Measurements from ENCODE around the gene IFNA17.
A peak's percentile ranks its signal among the peaks of the same experiment; 100 is the strongest.
"Not testable (repeated sequence)": the region's sequence is repeated elsewhere in the genome, so short reads cannot be mapped to it uniquely, and the experiment has no call there.

Gene IFNA17

DNA sequence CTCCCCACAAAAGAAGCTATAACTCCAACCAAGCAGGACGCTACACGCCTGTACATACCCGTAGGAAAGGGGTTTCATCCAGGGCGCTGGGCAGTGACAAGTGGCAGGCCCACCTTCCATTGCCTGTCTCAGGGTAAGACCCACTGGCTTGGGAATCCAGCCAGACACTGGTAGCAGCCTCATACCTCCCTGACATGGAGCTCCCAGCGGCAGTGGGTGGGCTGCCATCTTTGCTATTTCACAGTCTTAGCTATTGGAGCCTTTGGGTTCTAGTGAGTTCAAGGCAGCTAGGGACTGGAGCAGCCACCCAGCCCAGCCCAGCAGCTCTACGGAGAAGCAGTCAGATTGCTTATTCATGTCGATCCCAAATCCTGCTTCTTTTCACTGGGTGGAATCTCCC, 17.7 kb downstream of the IFNA17 start:
- no peak for DNase-seq

DNA sequence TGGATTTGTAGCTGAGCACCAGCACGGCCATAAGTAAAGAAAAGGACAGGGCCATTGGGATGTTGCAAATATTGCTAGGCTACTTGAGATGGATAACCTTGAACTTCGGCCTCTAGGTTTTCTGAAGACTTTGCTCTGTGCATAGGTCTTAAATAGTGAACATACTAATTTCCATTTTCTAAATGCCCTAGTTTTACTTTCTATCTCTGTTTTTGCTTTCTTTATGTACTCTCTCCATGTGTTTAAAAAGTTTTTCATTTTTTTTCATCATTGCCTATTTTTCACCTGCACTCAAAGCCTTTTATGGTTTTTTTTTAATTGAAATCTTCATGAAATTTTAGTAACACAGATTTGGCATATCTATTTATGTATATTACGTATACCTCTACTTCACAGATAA, 21.0 kb downstream of the IFNA17 start, which contains the start of gene IFNA10:
TSS of gene IFNA10 (minus strand) at position 101 of the 400 bp plus-strand sequence. CDS start at position 55, 46 bp downstream.
- not testable (repeated sequence) for DNase-seq

DNA sequence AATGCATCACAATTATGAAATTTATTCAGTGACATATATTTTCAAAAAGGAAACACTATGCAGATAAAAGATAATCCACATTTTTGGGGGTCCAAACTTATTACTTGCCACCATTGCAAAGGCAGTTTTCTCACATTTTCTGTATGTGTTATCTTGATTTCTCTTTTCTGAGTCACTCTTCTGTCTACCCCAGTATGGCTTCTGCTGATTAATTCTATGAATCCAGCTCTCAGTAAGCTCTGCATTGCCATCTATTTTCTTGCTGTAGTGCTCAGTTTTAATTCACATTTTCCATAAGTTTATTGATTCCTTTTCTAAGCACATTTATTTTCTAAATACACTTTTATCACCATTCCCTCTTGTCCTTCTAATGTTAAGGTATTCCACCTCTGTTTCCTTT, 22.8 kb downstream of the IFNA17 start:
- DNase-seq = no peak

DNA sequence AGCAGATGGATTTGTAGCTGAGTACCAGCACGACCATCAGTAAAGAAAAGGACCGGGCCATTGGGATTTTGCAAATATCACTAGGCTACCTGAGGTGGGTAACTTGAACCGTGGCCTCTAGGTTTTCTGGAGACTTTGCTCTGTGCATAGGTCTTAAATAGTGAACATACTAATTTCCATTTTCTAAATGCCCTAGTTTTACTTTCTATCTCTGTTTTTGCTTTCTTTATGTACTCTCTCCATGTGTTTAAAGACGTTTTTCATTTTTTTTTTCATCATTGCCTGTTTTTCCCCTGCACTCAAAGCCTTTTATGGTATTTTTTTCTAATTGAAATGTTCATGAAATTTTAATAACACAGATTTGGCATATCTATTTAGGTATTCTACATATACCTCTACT, 25.9 kb downstream of the IFNA17 start, which contains the start of gene IFNA7:
TSS of gene IFNA7 (minus strand) at position 101 of the 400 bp plus-strand sequence. CDS start at position 61, 40 bp downstream.
- not testable (repeated sequence) for DNase-seq

DNA sequence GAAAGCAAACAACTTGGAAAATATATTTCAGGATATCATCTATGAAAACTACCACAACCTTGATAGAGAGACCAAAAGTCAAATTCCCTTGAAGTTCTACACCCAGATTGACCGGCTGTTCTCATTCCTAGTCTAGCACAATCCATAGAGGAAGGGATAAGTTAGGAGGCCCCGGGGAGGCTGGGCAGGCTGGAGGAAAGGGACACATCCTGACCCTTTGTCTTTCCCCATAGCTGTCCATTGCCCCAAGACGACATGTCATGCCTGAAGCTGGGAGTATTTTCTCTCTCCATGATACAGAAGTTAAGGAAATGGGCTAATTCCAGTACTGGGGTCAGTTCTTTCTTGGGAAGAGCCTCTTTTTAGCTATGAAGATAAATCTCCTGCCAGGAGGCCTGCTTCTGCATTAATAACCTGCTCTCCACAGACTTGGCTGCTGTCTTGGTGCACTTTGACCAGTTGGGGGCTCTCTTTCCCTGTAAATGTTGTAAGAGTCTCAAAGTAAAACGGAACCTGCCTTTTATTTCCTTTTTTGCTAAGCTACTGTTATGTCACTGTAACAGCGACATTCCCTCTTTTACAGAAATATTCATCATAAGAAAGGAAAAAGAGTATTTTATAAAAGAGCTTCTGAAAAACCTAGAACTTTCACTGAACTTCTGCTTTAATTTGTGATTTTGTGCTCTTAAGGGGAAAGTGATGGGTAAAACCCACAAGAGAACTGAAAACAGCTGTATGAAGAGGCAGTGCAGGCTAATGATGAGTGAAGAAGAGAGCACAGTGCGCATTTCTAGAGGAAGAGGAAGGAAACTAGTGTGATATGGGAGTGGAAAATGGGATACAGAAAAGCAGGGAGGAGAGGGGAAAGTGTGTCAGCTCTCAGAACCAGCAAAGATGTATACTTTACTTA, 32.9 kb downstream of the IFNA17 start:
- DNase-seq = peak in 1 of 2 donors; percentile 32

DNA sequence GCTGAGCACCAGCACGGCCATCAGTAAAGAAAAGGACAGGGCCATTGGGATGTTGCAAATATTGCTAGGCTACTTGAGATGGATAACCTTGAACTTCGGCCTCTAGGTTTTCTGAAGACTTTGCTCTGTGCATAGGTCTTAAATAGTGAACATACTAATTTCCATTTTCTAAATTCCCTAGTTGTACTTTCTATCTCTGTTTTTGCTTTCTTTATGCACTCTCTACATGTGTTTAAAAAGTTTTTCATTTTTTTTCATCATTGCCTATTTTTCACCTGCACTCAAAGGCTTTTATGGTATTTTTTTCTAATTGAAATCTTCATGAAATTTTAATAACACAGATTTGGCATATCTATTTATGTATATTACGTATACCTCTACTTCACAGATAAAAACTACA, 40.5 kb downstream of the IFNA17 start, which contains the start of gene IFNA4:
TSS of gene IFNA4 (minus strand) at position 101 of the 400 bp plus-strand sequence. CDS start at position 45, 56 bp downstream.
- DNase-seq = not testable (repeated sequence)

DNA sequence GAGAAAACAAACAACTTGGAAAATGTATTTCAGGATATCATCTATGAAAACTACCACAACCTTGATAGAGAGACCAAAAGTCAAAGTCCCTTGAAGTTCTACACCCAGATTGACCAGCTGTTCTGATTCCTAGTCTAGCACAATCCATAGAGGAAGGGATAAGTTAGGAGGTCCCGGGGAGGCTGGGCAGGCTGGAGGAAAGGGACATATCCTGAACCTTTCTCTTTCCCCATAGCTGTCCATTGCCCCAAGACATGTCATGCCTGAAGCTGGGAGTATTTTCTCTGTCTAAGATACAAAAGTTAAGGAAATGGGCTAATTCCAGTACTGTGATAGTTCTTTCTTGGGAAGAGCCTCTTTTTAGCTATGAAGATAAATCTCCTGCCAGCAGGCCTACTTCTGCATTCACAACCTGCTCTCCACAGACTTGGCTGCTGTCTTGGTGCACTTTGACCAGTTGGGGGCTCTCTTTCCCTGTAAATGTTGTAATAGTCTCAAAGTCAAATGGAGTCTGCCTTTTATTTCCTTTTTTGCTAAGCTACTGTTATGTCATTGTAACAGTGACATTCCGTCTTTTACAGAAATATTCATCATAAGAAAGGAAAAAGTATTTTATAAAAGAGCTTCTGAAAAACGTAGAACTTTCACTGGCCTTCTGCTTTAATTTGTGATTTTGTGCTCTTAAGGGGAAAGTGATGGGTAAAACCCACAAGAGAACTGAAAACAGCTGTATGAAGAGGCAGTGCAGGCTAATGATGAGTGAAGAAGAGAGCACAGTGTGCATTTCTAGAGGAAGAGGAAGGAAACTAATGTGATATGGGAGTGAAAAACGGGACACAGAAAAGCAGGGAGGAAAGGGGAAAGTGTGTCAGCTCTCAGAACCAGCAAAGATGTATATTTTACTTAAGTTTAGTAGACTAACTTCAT, 44.9 kb downstream of the IFNA17 start:
- peak in 1 of 2 donors; percentile 9 for DNase-seq

Data from activated CD4-positive, alpha-beta T cell treated with anti-CD3 and anti-CD28 coated beads for 4 hours (primary cell).